HEK293 (cell line): Measurements from ENCODE around the gene CD82.

Source experiments
- AEBP2 ChIP-seq: fragments of 450-650 bp; formaldehyde crosslinking; IDR thresholded peaks from 2 replicates; pipeline ENCODE4 v1.5.1; 2016; ENCODE audit warnings: missing biosample characterization, missing genetic modification characterization, borderline replicate concordance
- ATF2 ChIP-seq: fragments of 450-650 bp; formaldehyde crosslinking; IDR thresholded peaks from 2 replicates; pipeline ENCODE4 v1.5.1; 2016; ENCODE audit warnings: missing biosample characterization, missing genetic modification characterization, low read depth
- BCL11B ChIP-seq: fragments of 450-650 bp; formaldehyde crosslinking; IDR thresholded peaks from 2 replicates; pipeline ENCODE4 v1.5.1; 2016; ENCODE audit warnings: low read depth, missing biosample characterization, missing genetic modification characterization
- CTCF ChIP-seq: fragments of 450-650 bp; formaldehyde crosslinking; IDR thresholded peaks from 2 replicates; pipeline ENCODE4 v1.5.1; 2016; ENCODE audit warnings: missing biosample characterization, missing genetic modification characterization
- GLI2 ChIP-seq: fragments of 450-650 bp; formaldehyde crosslinking; IDR thresholded peaks from 2 replicates; pipeline ENCODE4; 2017; ENCODE audit warnings: missing biosample characterization, missing genetic modification characterization, low read depth, borderline replicate concordance
- KLF1 ChIP-seq: fragments of 450-650 bp; formaldehyde crosslinking; IDR thresholded peaks from 2 replicates; pipeline ENCODE4 v1.5.1; 2016; ENCODE audit warnings: missing biosample characterization, missing genetic modification characterization
- KLF10 ChIP-seq: fragments of 450-650 bp; IDR thresholded peaks from 2 replicates; pipeline ENCODE4 v1.5.1; 2018; ENCODE audit warnings: missing biosample characterization, mild to moderate bottlenecking, missing genetic modification characterization
- KLF16 ChIP-seq: fragments of 450-650 bp; formaldehyde crosslinking; IDR thresholded peaks from 2 replicates; pipeline ENCODE4 v1.5.1; 2017; ENCODE audit warnings: missing biosample characterization, missing genetic modification characterization
- KLF8 ChIP-seq: fragments of 450-650 bp; formaldehyde crosslinking; IDR thresholded peaks from 2 replicates; pipeline ENCODE4 v1.5.1; 2016; ENCODE audit warnings: missing biosample characterization, missing genetic modification characterization
- OSR2 ChIP-seq: fragments of 450-650 bp; formaldehyde crosslinking; IDR thresholded peaks from 2 replicates; pipeline ENCODE4 v1.5.1; 2016; ENCODE audit warnings: missing biosample characterization, missing genetic modification characterization
- PRDM1 ChIP-seq: fragments of 450-650 bp; formaldehyde crosslinking; IDR thresholded peaks from 2 replicates; pipeline ENCODE4; 2016; ENCODE audit warnings: missing biosample characterization, missing genetic modification characterization
- RBAK ChIP-seq: fragments of 450-650 bp; formaldehyde crosslinking; IDR thresholded peaks from 2 replicates; pipeline ENCODE4 v1.5.1; 2016; ENCODE audit warnings: missing biosample characterization, missing genetic modification characterization
- SALL2 ChIP-seq: fragments of 450-650 bp; formaldehyde crosslinking; IDR thresholded peaks from 2 replicates; pipeline ENCODE4 v1.5.0; 2017; ENCODE audit warnings: missing biosample characterization, mild to moderate bottlenecking, missing genetic modification characterization, borderline replicate concordance
- SP2 ChIP-seq: fragments of 450-650 bp; formaldehyde crosslinking; IDR thresholded peaks from 2 replicates; pipeline ENCODE4 v1.5.1; 2016; ENCODE audit warnings: missing biosample characterization, missing genetic modification characterization
- YY2 ChIP-seq: fragments of 450-650 bp; formaldehyde crosslinking; IDR thresholded peaks from 2 replicates; pipeline ENCODE4 v1.5.1; 2016; ENCODE audit warnings: missing biosample characterization, missing genetic modification characterization
- ZFP69B ChIP-seq: fragments of 450-650 bp; formaldehyde crosslinking; IDR thresholded peaks from 2 replicates; pipeline ENCODE4 v1.5.1; 2016; ENCODE audit warnings: missing biosample characterization, missing genetic modification characterization
- ZNF138 ChIP-seq: fragments of 450-650 bp; formaldehyde crosslinking; IDR thresholded peaks from 2 replicates; pipeline ENCODE4 v1.5.1; 2016; ENCODE audit warnings: missing biosample characterization, missing genetic modification characterization, borderline replicate concordance
- ZNF155 ChIP-seq: fragments of 450-650 bp; formaldehyde crosslinking; IDR thresholded peaks from 2 replicates; pipeline ENCODE4 v1.5.1; 2016; ENCODE audit warnings: missing biosample characterization, missing genetic modification characterization
- ZNF157 ChIP-seq: fragments of 450-650 bp; formaldehyde crosslinking; IDR thresholded peaks from 2 replicates; pipeline ENCODE4 v1.5.1; 2016; ENCODE audit warnings: missing biosample characterization, missing genetic modification characterization
- ZNF2 ChIP-seq: fragments of 450-650 bp; formaldehyde crosslinking; IDR thresholded peaks from 2 replicates; pipeline ENCODE4 v1.5.1; 2016; ENCODE audit warnings: missing biosample characterization, missing genetic modification characterization
- ZNF324 ChIP-seq: fragments of 450-650 bp; formaldehyde crosslinking; IDR thresholded peaks from 2 replicates; pipeline ENCODE4 v1.5.1; 2016; ENCODE audit warnings: missing biosample characterization, missing genetic modification characterization
- ZNF366 ChIP-seq: fragments of 450-650 bp; formaldehyde crosslinking; conservative IDR thresholded peaks from 2 replicates; pipeline ENCODE4 v1.5.1; 2016; ENCODE audit warnings: missing biosample characterization, missing genetic modification characterization
- ZNF473 ChIP-seq: fragments of 450-650 bp; formaldehyde crosslinking; IDR thresholded peaks from 2 replicates; pipeline ENCODE4 v1.5.1; 2017; ENCODE audit warnings: missing biosample characterization, missing genetic modification characterization
- ZNF529 ChIP-seq: fragments of 450-650 bp; formaldehyde crosslinking; IDR thresholded peaks from 2 replicates; pipeline ENCODE4 v1.5.1; 2017; ENCODE audit warnings: missing genetic modification characterization, missing biosample characterization; ENCODE audit not compliant: insufficient replicate concordance
- ZNF555 ChIP-seq: fragments of 450-650 bp; formaldehyde crosslinking; conservative IDR thresholded peaks from 2 replicates; pipeline ENCODE4 v1.5.1; 2017; ENCODE audit warnings: missing biosample characterization, mild to moderate bottlenecking, missing genetic modification characterization, inconsistent platforms
- ZNF658 ChIP-seq: fragments of 450-650 bp; formaldehyde crosslinking; IDR thresholded peaks from 2 replicates; pipeline ENCODE4; 2016; ENCODE audit warnings: missing biosample characterization, missing genetic modification characterization
- ZNF660 ChIP-seq: fragments of 450-650 bp; IDR thresholded peaks from 2 replicates; pipeline ENCODE4 v1.5.1; 2018; ENCODE audit warnings: missing biosample characterization, mild to moderate bottlenecking, missing genetic modification characterization
- ZNF664 ChIP-seq: fragments of 450-650 bp; formaldehyde crosslinking; IDR thresholded peaks from 2 replicates; pipeline ENCODE4 v1.5.1; 2016; ENCODE audit warnings: missing biosample characterization, missing genetic modification characterization
- ZNF76 ChIP-seq: fragments of 450-650 bp; formaldehyde crosslinking; IDR thresholded peaks from 2 replicates; pipeline ENCODE4; 2016; ENCODE audit warnings: low read depth, missing biosample characterization, missing genetic modification characterization, borderline replicate concordance
- ZNF776 ChIP-seq: fragments of 450-650 bp; formaldehyde crosslinking; IDR thresholded peaks from 2 replicates; pipeline ENCODE4 v1.5.0; 2017; ENCODE audit warnings: missing biosample characterization, missing genetic modification characterization, borderline replicate concordance
- ZNF843 ChIP-seq: fragments of 450-650 bp; formaldehyde crosslinking; IDR thresholded peaks from 2 replicates; pipeline ENCODE4 v1.5.1; 2016; ENCODE audit warnings: missing biosample characterization, missing genetic modification characterization
- ZXDB ChIP-seq: fragments of 450-650 bp; formaldehyde crosslinking; IDR thresholded peaks from 2 replicates; pipeline ENCODE4 v1.5.1; 2016; ENCODE audit warnings: missing biosample characterization, missing genetic modification characterization
- TF ChIP-seq, protein P1 (sequence below): sonication (generic); formaldehyde crosslinking; IDR thresholded peaks from 2 replicates; pipeline ENCODE4 v1.8.1; 2022; ENCODE audit warnings: mild to moderate bottlenecking, moderate library complexity, missing genetic modification reagents
- TF ChIP-seq, protein P2 (sequence below): fragments of 450-650 bp; formaldehyde crosslinking; IDR thresholded peaks from 2 replicates; pipeline ENCODE4 v1.5.1; 2017; ENCODE audit warnings: missing biosample characterization, missing genetic modification characterization

The CD82 gene

GRCh38 chr11:44565211-44565952, at the start of gene CD82 (continued):
- TF ChIP-seq ZNF660 (tag by site-specific recombination) = no peak
- TF ChIP-seq ZNF155 (tag by site-specific recombination) = no peak
- no peak for TF ChIP-seq ZNF843 (tag by site-specific recombination)
- no peak for TF ChIP-seq OSR2 (tag by site-specific recombination)
- no peak for TF ChIP-seq ZNF324 (tag by site-specific recombination)
- no peak for TF ChIP-seq ZNF555 (tag by site-specific recombination)
- TF ChIP-seq ZNF138 = no peak
- no peak for TF ChIP-seq RBAK (tag by site-specific recombination)
- TF ChIP-seq AEBP2 (tag by site-specific recombination) = no peak
- TF ChIP-seq BCL11B (tag by site-specific recombination) = no peak
- TF ChIP-seq ZNF529 = no peak
- no peak for TF ChIP-seq ZNF473 (tag by site-specific recombination)
- TF ChIP-seq, protein P1, sequence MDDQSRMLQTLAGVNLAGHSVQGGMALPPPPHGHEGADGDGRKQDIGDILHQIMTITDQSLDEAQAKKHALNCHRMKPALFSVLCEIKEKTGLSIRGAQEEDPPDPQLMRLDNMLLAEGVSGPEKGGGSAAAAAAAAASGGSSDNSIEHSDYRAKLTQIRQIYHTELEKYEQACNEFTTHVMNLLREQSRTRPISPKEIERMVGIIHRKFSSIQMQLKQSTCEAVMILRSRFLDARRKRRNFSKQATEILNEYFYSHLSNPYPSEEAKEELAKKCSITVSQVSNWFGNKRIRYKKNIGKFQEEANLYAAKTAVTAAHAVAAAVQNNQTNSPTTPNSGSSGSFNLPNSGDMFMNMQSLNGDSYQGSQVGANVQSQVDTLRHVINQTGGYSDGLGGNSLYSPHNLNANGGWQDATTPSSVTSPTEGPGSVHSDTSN = peak; percentile 36; the same call in 1 of the 2 replicates
- no peak for TF ChIP-seq ZNF76 (tag by site-specific recombination)
- no peak for TF ChIP-seq ZNF157
- TF ChIP-seq ZNF2 (tag by site-specific recombination) = no peak
- TF ChIP-seq SP2 (tag by site-specific recombination) = peak; percentile 94
- TF ChIP-seq KLF10 (tag by site-specific recombination) = peak; percentile 99
- TF ChIP-seq SALL2 (tag by site-specific recombination) = no peak
- TF ChIP-seq ZNF664 = no peak
- no peak for TF ChIP-seq CTCF (tag by site-specific recombination)
- TF ChIP-seq ATF2 = no peak
- TF ChIP-seq YY2 = no peak
- no peak for TF ChIP-seq ZFP69B (tag by site-specific recombination)
- no peak for TF ChIP-seq ZNF658 (tag by site-specific recombination)
- no peak; the same call in 1 of the 2 replicates for TF ChIP-seq ZXDB (tag by site-specific recombination)
- peak; percentile 47; the same call in 1 of the 2 replicates for TF ChIP-seq ZNF366
- TF ChIP-seq KLF1 (tag by site-specific recombination) = no peak
- TF ChIP-seq GLI2 (tag by site-specific recombination) = no peak
- no peak for TF ChIP-seq ZNF776
- peak; percentile 79 for TF ChIP-seq PRDM1
- TF ChIP-seq KLF8 = 0 out of 2 replicates have a peak, but pooled peaks have one; percentile 28
- TF ChIP-seq, protein P2, sequence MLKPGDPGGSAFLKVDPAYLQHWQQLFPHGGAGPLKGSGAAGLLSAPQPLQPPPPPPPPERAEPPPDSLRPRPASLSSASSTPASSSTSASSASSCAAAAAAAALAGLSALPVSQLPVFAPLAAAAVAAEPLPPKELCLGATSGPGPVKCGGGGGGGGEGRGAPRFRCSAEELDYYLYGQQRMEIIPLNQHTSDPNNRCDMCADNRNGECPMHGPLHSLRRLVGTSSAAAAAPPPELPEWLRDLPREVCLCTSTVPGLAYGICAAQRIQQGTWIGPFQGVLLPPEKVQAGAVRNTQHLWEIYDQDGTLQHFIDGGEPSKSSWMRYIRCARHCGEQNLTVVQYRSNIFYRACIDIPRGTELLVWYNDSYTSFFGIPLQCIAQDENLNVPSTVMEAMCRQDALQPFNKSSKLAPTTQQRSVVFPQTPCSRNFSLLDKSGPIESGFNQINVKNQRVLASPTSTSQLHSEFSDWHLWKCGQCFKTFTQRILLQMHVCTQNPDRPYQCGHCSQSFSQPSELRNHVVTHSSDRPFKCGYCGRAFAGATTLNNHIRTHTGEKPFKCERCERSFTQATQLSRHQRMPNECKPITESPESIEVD (tag by site-specific recombination) = no peak
- no peak for TF ChIP-seq KLF16 (tag by site-specific recombination)
